GM23248 (cell line): ENCODE data around the gene MARF1. TPM values are rescaled to one million over a fixed set of nuclear protein-coding genes. Genes with fewer than 3 reads are reported as not detected.
"Not testable (repeated sequence)": the region's sequence is repeated elsewhere in the genome, so short reads cannot be mapped to it uniquely, and the experiment has no call there.

Experiments
- DNase-seq: peaks from one replicate; pipeline ENCODE4 v3.0.0-alpha.2; 2015
- H2AFZ ChIP-seq: fragments of 200-600 bp; sonication (generic); 2 replicates; pipeline ENCODE4 v1.6.1; 2016; ENCODE audit warnings: antibody characterized with exemption
- H3F3A ChIP-seq: fragments of 200-600 bp; sonication (generic); 2 replicates; pipeline ENCODE4 v1.6.1; 2016; ENCODE audit warnings: mild to moderate bottlenecking, antibody characterized with exemption, mixed run types; ENCODE audit not compliant: insufficient read depth
- H3K27ac ChIP-seq: fragments of 200-600 bp; sonication (generic); 2 replicates; pipeline ENCODE4 v1.5.1; 2016; ENCODE audit warnings: mild to moderate bottlenecking
- H3K27me3 ChIP-seq: fragments of 200-600 bp; sonication (generic); replicated peaks from 2 replicates; pipeline ENCODE4 v1.6.1; 2016; ENCODE audit warnings: mild to moderate bottlenecking; ENCODE audit not compliant: insufficient read depth
- H3K36me3 ChIP-seq: fragments of 200-600 bp; sonication (generic); 2 replicates; pipeline ENCODE4 v1.6.1; 2016; ENCODE audit warnings: low read depth, mild to moderate bottlenecking
- H3K4me1 ChIP-seq: fragments of 200-600 bp; sonication (generic); 2 replicates; pipeline ENCODE4 v1.6.1; 2016; ENCODE audit warnings: mild to moderate bottlenecking; ENCODE audit not compliant: insufficient read depth
- H3K4me2 ChIP-seq: fragments of 200-600 bp; sonication (generic); one replicate; pipeline ENCODE4 v1.6.1; 2016; ENCODE audit warnings: mild to moderate bottlenecking; ENCODE audit not compliant: unreplicated experiment
- H3K4me3 ChIP-seq: fragments of 200-600 bp; sonication (generic); 2 replicates; pipeline ENCODE4 v1.5.1; 2016; ENCODE audit warnings: mild to moderate bottlenecking
- H3K79me2 ChIP-seq: fragments of 200-600 bp; sonication (generic); 2 replicates; pipeline ENCODE4 v1.6.1; 2016; ENCODE audit warnings: mild to moderate bottlenecking; ENCODE audit not compliant: insufficient read depth
- H3K9ac ChIP-seq: fragments of 200-600 bp; sonication (generic); 2 replicates; pipeline ENCODE4 v1.6.1; 2016; ENCODE audit warnings: mild to moderate bottlenecking
- H3K9me2 ChIP-seq: fragments of 200-600 bp; sonication (generic); 2 replicates; pipeline ENCODE4 v1.6.1; 2016; ENCODE audit warnings: mixed run types, mild to moderate bottlenecking, moderate library complexity; ENCODE audit not compliant: insufficient read depth
- H3K9me3 ChIP-seq: fragments of 200-600 bp; sonication (generic); one replicate; pipeline ENCODE4 v1.6.1; 2017; ENCODE audit warnings: low read depth
- H4K20me1 ChIP-seq: fragments of 200-600 bp; sonication (generic); 2 replicates; pipeline ENCODE4 v1.6.0; 2016; ENCODE audit not compliant: insufficient read depth
- EZH2 ChIP-seq: fragments of 200-600 bp; sonication (generic); IDR thresholded peaks from 2 replicates; pipeline ENCODE4 v1.6.1; 2018; ENCODE audit warnings: antibody characterized with exemption, mild to moderate bottlenecking; ENCODE audit not compliant: insufficient read depth, poor library complexity, severe bottlenecking
- EZH2phosphoT487 ChIP-seq: fragments of 200-600 bp; sonication (generic); IDR thresholded peaks from 2 replicates; pipeline ENCODE4 v1.6.1; 2018; ENCODE audit warnings: antibody characterized with exemption, moderate library complexity, mild to moderate bottlenecking, low read depth; ENCODE audit not compliant: insufficient read depth
- WGBS, 2 experiments: methylation state at CpG; one replicate each; pipeline ENCODE4 v1.1.6; 2015 to 2017; ENCODE audit warnings: low lambda C conversion rate in 2 of 2, low coverage in 1 of 2; ENCODE audit errors: missing lambda C conversion rate in 2 of 2; 5-methylcytosine and 5-hydroxymethylcytosine counted together
- in situ Hi-C: fragments of 300-500 bp; cut with MboI; formaldehyde crosslinking; loops from 2 replicates; pipeline ENCODE4 v1.15.0; 2020
- polyA plus RNA-seq: library from polyadenylated mRNA; unstranded; fragments of >200 nt; fragmentation: Nextera tagmentation; extraction: Ambion mirVana; gene quantifications from 2 replicates; pipeline ENCODE4 v1.2.1, GENCODE V29; 2016
- total RNA-seq: library from RNA; depleted of rRNA; stranded (reverse); fragments of >200 nt; shearing (Covaris generic); gene quantifications from 2 replicates; pipeline ENCODE4 v1.2.3, GENCODE V29; 2014

Gene MARF1
- total and polyA plus RNA-seq, 2 experiments from 2014 or later = 9.2 to 20.1 TPM

DNA sequence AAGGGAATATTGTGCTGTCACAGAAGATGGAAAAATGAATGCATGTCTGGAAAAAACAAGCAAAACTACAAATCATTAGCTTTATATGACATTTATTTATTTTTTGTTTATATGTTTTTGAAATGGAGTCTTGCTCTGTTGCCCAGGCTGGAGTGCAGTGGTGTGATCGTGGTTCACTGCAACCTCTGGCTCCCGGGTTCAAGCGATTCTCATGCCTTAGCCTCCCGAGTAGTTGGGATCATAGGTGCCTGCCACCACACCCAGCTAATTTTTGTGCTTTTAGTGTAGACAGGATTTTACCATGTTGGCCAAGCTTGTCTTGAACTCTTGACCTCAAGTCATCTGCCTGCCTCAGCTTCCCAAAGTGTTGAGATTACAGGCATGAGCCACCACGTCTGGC, 15.6 kb upstream of the MARF1 start:
- no peaks in the 10 kb centered on the region for H3K9me2 ChIP-seq
- peaks cover 6% of the 10 kb centered on the region for H3F3A ChIP-seq
- H3K36me3 ChIP-seq = no peaks in the 10 kb centered on the region; the same call in 1 of the 2 replicates
- peaks cover 10% of the 10 kb centered on the region; the same call in 1 of the 2 replicates for H4K20me1 ChIP-seq
- H3K27ac ChIP-seq = no peak overlapping the region
- TF ChIP-seq EZH2phosphoT487 = no peak
- no peak for TF ChIP-seq EZH2
- H3K4me1 ChIP-seq = peaks cover 9% of the 10 kb centered on the region
- in situ Hi-C loops = no loop called here
- H3K9me3 ChIP-seq = no peaks in the 10 kb centered on the region
- 97 to 100% methylated on average over 5 of the region's 5 CpGs for whole genome bisulfite sequencing, 2 experiments
- no peak overlapping the region for H2AFZ ChIP-seq
- no peak overlapping the region for H3K9ac ChIP-seq
- no peak overlapping the region for H3K4me3 ChIP-seq
- H3K79me2 ChIP-seq = peaks cover 97% of the 10 kb centered on the region
- H3K4me2 ChIP-seq = no peak overlapping the region
- H3K27me3 ChIP-seq = no peaks in the 10 kb centered on the region
- no peak for DNase-seq

DNA sequence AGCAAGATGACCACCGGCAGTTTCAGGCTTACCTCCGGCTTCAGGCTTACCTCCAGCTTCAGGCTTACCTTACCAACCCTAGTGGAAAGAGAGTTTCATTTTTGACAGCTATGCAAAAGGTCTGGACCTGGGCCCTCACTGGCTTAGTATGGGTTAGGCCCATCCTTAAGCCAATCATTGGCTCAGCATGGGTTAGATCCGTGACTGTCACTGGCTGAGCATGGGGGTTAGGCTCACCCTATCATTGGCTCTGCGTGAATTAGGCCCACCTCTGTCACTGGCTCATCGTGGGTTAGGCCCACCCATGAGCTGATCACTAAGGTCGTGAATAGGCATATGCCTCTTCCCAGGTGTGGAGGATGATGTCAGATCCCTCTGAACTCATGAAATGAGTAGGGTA, 15.2 kb upstream of the MARF1 start:
- Histone ChIP-seq H4K20me1 (peaks cover 10% of the 10 kb centered on the region; the same call in 1 of the 2 replicates), H3K27ac (no peak overlapping the region), H3K4me3 (no peak overlapping the region), H3K4me2 (no peak overlapping the region), H3K27me3 (no peaks in the 10 kb centered on the region), H3K79me2 (peaks cover 97% of the 10 kb centered on the region), H3K4me1 (peaks cover 13% of the 10 kb centered on the region), H3F3A (peaks cover 10% of the 10 kb centered on the region), H3K9me2 (no peaks in the 10 kb centered on the region), H3K9me3 (no peaks in the 10 kb centered on the region), H3K9ac (no peak overlapping the region), H3K36me3 (no peaks in the 10 kb centered on the region; the same call in 1 of the 2 replicates), H2AFZ (no peak overlapping the region)
- no peak for DNase-seq
- WGBS, 2 experiments = 93% methylated on average over 6 of the region's 6 CpGs
- TF ChIP-seq EZH2phosphoT487 (no peak), EZH2 (no peak)
- in situ Hi-C loops = no loop called here

DNA sequence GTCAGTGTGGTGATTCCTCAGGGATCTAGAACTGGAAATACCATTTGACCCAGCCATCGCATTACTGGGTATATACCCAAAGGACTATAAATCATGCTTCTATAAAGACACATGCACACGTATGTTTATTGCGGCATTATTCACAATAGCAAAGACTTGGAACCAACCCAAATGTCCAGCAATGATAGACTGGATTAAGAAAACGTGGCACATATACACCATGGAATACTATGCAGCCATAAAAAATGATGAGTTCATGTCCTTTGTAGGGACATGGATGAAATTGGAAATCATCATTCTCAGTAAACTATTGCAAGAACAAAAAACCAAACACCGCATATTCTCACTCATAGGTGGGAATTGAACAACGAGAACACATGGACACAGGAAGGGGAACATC, 12.6 kb upstream of the MARF1 start:
- WGBS, 2 experiments = 94 to 100% methylated on average over 3 to 4 of the region's 6 CpGs
- H3K36me3 ChIP-seq = not testable (repeated sequence)

DNA sequence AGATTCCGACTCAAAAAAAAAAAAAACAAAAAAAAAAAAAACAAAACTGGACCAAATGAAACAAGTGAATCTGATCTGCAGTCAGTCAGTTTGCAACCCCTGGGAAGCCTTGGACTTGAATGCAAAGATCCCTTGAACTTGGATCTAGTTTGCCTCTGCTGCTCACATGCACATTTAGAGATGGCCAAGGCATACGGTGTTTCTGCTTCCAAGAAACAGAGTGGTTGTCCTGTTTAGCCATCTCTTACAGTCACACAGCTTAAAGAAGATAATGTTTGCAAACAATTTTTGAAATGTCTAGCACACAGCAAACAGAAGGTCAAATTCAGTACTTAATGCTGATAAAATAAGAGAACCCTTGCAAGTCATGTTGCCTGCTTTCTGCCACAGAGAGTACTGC, 11.6 kb upstream of the MARF1 start:
- no peaks in the 10 kb centered on the region for H3K9me3 ChIP-seq
- peaks cover 91% of the 10 kb centered on the region for H3K79me2 ChIP-seq
- no peak for DNase-seq
- WGBS, 2 experiments = 79 to 82% methylated on average over 2 of the region's 2 CpGs
- H3K27me3 ChIP-seq = no peaks in the 10 kb centered on the region
- H3K36me3 ChIP-seq = no peaks in the 10 kb centered on the region; the same call in 1 of the 2 replicates
- H3K9me2 ChIP-seq = no peaks in the 10 kb centered on the region
- TF ChIP-seq EZH2 = no peak
- no peak overlapping the region for H3K9ac ChIP-seq
- H3K4me1 ChIP-seq = peaks cover 25% of the 10 kb centered on the region
- H4K20me1 ChIP-seq = 0 out of 2 replicates have a peak, but pooled peaks cover 6% of the 10 kb centered on the region
- H3K27ac ChIP-seq = no peak overlapping the region
- peaks cover 24% of the 10 kb centered on the region for H3F3A ChIP-seq
- H2AFZ ChIP-seq = no peak overlapping the region
- no peak overlapping the region for H3K4me3 ChIP-seq
- in situ Hi-C loops = no loop called here
- H3K4me2 ChIP-seq = no peak overlapping the region

More for the DNA sequence above, 12.6 kb upstream of the MARF1 start:
- H3K9me3 ChIP-seq, H2AFZ ChIP-seq, H4K20me1 ChIP-seq, H3K4me2 ChIP-seq, DNase-seq, in situ Hi-C loops, H3K4me3 ChIP-seq, H3K9me2 ChIP-seq, H3K27me3 ChIP-seq, H3K27ac ChIP-seq, H3K9ac ChIP-seq: not testable (repeated sequence)
- Histone ChIP-seq H3K4me1 (peaks cover 25% of the 10 kb centered on the region), H3K79me2 (peaks cover 97% of the 10 kb centered on the region), H3F3A (peaks cover 24% of the 10 kb centered on the region)

DNA sequence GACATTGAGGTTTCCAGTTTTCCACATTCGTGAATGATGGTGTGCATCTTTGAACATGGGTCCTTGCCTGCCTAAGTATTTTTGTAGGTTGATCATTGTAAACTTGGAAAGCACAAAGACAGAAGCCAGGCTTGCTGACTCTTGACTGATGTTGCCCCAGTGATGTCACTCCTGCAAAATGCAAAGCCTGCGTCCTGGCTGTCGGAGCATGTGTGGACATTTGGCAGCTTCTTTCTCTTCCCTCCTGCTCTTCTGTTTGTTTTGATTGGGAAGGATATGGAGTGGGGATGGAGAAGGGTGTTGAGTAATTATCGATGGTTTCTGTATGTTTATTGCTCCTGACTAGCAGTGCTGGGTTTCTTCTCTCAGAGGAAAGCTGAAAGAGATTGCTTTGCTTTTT, 10.3 kb upstream of the MARF1 start:
- Histone ChIP-seq H3K4me2 (peak overlapping the region; percentile 64), H3K9ac (peak overlapping the region; percentile 51), H3K27me3 (no peaks in the 10 kb centered on the region), H2AFZ (no peak overlapping the region), H3K9me3 (no peaks in the 10 kb centered on the region), H3K4me1 (peaks cover 27% of the 10 kb centered on the region), H3K79me2 (peaks cover 77% of the 10 kb centered on the region), H3K4me3 (peak overlapping the region; percentile 66), H3K27ac (peak overlapping the region; percentile 69), H3K9me2 (no peaks in the 10 kb centered on the region), H3F3A (peaks cover 24% of the 10 kb centered on the region), H4K20me1 (0 out of 2 replicates have a peak, but pooled peaks cover 6% of the 10 kb centered on the region), H3K36me3 (no peaks in the 10 kb centered on the region; the same call in 1 of the 2 replicates)
- peak; percentile 93 for DNase-seq
- in situ Hi-C loops = no loop called here
- TF ChIP-seq EZH2phosphoT487 = no peak
- TF ChIP-seq EZH2 = no peak
- WGBS, 2 experiments = 0 to 1% methylated on average over 4 of the region's 4 CpGs
